Thyroid gland (tissue), 4 donors: ENCODE results near the gene SLC29A4. TPM values are rescaled to one million over a fixed set of nuclear protein-coding genes. Genes with fewer than 3 reads are reported as not detected.

ENCODE experiments used
- DNase-seq, 2 donors: peaks; one replicate each; pipeline ENCODE4 v3.0.0-alpha.2; 2019
- H3K27ac ChIP-seq, 3 donors: fragments of 200-600 bp; sonication (generic); 1 replicate in 2 of 3; 2 replicates in 1 of 3; pipeline ENCODE4 v1.5.1; 2016 to 2019; ENCODE audit warnings: mild to moderate bottlenecking in 1 of 3, moderate library complexity in 1 of 3
- H3K27me3 ChIP-seq: fragments of 200-600 bp; sonication (generic); one replicate; pipeline ENCODE4 v1.5.1; 2019
- H3K36me3 ChIP-seq, 2 donors: fragments of 200-600 bp; sonication (generic); one replicate each; pipeline ENCODE4 v1.5.1; 2016 to 2019
- H3K4me1 ChIP-seq, 2 donors: fragments of 200-600 bp; sonication (generic); one replicate each; pipeline ENCODE4 v1.5.1; 2017 to 2019
- H3K4me3 ChIP-seq, 3 donors: fragments of 200-600 bp; sonication (generic); replicated peaks in 1 of 3; 1 replicate in 2 of 3; 2 replicates in 1 of 3; pipeline ENCODE4 v1.5.1; 2016; ENCODE audit warnings: mild to moderate bottlenecking in 1 of 3
- H3K9me3 ChIP-seq: fragments of 200-600 bp; sonication (generic); one replicate; pipeline ENCODE4 v1.5.1; 2017
- CTCF ChIP-seq, 6 experiments: fragments of 200-600 bp in 3 of 6; fragments of 450-650 bp in 3 of 6; sonication (generic) in 3 of 6; IDR thresholded peaks; one replicate each; pipeline ENCODE4 v1.5.1; 2016 to 2019; ENCODE audit warnings: antibody characterized with exemption in 6 of 6, mild to moderate bottlenecking in 2 of 6, inconsistent platforms in 1 of 6, moderate library complexity in 1 of 6
- POLR2A ChIP-seq, 2 donors: fragments of 450-650 bp; IDR thresholded peaks; one replicate each; pipeline ENCODE4 v1.6.1; 2017; ENCODE audit warnings: antibody characterized with exemption in 2 of 2, mild to moderate bottlenecking in 2 of 2, moderate library complexity in 1 of 2
- WGBS, 2 donors: methylation state at CpG; one replicate each; pipeline ENCODE4 v1.1.5; 2017; 5-methylcytosine and 5-hydroxymethylcytosine counted together
- intact Hi-C: fragments of 100-400 bp; cut with DNase I; formaldehyde crosslinking; loops from one replicate; pipeline ENCODE4 v1.15.1; 2023
- total RNA-seq, 4 donors: library from RNA; depleted of rRNA; stranded (reverse); fragments of >200 nt; gene quantifications; one replicate each; pipeline ENCODE4 v1.2.3, GENCODE V29; 2016

The SLC29A4 gene, protein sequence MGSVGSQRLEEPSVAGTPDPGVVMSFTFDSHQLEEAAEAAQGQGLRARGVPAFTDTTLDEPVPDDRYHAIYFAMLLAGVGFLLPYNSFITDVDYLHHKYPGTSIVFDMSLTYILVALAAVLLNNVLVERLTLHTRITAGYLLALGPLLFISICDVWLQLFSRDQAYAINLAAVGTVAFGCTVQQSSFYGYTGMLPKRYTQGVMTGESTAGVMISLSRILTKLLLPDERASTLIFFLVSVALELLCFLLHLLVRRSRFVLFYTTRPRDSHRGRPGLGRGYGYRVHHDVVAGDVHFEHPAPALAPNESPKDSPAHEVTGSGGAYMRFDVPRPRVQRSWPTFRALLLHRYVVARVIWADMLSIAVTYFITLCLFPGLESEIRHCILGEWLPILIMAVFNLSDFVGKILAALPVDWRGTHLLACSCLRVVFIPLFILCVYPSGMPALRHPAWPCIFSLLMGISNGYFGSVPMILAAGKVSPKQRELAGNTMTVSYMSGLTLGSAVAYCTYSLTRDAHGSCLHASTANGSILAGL
- 10 to 100 TPM in 3 of 4 donors, 1 to 10 TPM in 1; 8.5 to 23.2 (median 14.4) TPM for total RNA-seq

- DNase-seq, result peak; percentile 62 to 65
- H3K27ac ChIP-seq, result no peak within 1 kb of the TSS
These were observed at the start of gene SLC29A4 for GRCh38 chr7:5282543-5283316. Gene SLC29A4, plus strand, starts transcription at chr7:5282943. Its CDS starts 4,874 bp downstream, at chr7:5287817.

DNA sequence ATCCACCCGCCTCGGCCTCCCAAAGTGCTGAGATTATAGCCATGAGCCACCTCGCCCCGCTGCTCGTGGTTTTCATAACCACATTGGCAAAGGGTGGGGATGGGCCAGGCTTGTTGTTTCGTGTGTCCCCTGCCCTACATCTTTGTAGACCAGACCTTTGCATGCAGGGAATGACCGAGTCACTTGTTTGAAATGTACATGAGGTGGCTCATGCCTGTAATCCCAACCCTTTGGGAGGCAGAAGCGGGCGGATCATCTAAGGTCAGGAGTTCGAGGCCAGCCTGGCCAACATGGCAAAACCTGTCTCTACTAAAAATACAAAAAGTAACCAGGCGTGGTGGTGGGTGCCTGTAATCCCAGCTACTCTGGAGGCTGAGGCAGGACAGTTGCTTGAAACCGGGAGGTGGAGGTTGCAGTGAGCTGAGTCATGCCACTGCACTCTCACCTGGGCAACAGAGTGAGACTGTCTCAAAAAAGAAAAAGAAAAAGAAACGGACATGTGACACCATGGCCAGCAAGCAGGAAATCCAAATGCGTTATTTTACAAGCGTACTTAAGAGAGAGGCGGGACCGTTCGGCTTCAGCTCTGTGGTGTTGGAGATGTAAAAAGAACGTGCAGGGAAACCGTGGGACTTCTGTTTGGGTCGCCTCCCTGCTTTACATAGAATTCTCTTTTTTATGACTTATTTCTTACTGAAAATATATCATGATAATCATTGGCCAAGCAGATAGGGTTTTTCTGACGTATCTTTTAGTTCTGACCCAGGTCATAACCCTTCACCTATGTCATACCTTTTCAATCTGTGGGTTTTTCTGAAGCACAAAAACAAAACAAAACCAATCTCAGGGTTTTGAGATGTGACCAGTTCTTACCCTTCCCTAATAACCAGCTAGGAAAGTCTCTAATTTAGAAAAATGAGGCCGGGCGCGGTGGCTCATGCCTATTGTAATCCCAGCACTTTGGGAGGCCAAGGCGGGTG lies 47.6 kb upstream of the SLC29A4 start:
- intact Hi-C loops, result no loop called here
- DNase-seq, result peak; percentile 81 to 82

More at GRCh38 chr7:5282543-5283316, at the start of gene SLC29A4:
- 1 to 5% methylated on average over 17 to 36 of the region's 69 CpGs for WGBS, 2 donors
- Histone ChIP-seq H3K36me3 (no peaks in the 10 kb centered on the region), H3K27me3 (no peaks in the 10 kb centered on the region), H3K9me3 (no peaks in the 10 kb centered on the region), H3K4me1 (peaks cover 6 to 14% of the 10 kb centered on the region in 2 donors), H3K4me3 (peak within 1 kb of the TSS in 2 of 3 donors; percentile 27 to 54)
- no peak for TF ChIP-seq CTCF (IDR thresholded peaks at IDR 0.05)
- peak in 1 of 2 donors; percentile 41 for TF ChIP-seq POLR2A (IDR thresholded peaks at IDR 0.05)
- intact Hi-C loops, result no loop called here

GRCh38 chr7:5237286-5237685 lies 45.5 kb upstream of the SLC29A4 start:
- DNase-seq, result peak; percentile 74 to 90
- WGBS, 2 donors, result 13 to 14% methylated on average over 21 of the region's 21 CpGs
- Histone ChIP-seq H3K4me1 (peaks cover 11 to 21% of the 10 kb centered on the region in 2 donors), H3K27me3 (no peaks in the 10 kb centered on the region), H3K27ac (peak overlapping the region; percentile 50 to 77 (median 63)), H3K9me3 (no peaks in the 10 kb centered on the region), H3K4me3 (no peak overlapping the region), H3K36me3 (no peaks in the 10 kb centered on the region)
- intact Hi-C loops, result no loop called here
- TF ChIP-seq POLR2A (IDR thresholded peaks at IDR 0.05), result peak in 1 of 2 donors; percentile 63
- no peak for TF ChIP-seq CTCF (IDR thresholded peaks at IDR 0.05)

More for the DNA sequence above, 47.6 kb upstream of the SLC29A4 start:
- peak in 1 of 2 donors; percentile 57 for TF ChIP-seq POLR2A (IDR thresholded peaks at IDR 0.05)
- TF ChIP-seq CTCF (IDR thresholded peaks at IDR 0.05), result no peak
- Histone ChIP-seq H3K36me3 (peaks cover 10 to 12% of the 10 kb centered on the region in 2 donors), H3K27ac (peak overlapping the region; percentile 57 to 87 (median 76)), H3K4me3 (no peak overlapping the region), H3K4me1 (peaks cover 9 to 25% of the 10 kb centered on the region in 2 donors), H3K9me3 (no peaks in the 10 kb centered on the region), H3K27me3 (no peaks in the 10 kb centered on the region)
- 62 to 68% methylated on average over 26 of the region's 26 CpGs for WGBS, 2 donors

DNA sequence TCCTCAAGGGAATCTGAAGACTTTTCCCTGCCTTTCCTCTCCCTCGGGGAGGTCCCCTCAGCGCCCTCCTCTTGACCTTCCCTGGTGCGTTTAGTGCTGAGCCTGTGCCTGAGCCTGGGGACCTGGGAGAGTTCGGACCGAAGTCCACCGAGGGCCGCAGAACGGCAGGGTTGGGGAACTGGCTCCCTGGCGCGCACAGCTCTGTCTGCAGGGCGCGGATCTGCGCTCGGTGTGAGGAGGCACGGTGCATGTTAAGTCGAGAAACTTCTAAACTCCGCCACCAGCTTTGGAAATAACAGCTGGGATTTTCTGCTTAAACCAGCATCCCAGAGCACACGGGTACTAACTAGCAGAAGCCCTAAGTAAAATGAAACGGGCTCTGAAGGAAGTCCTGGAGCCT lies 44.2 kb upstream of the SLC29A4 start:
- Histone ChIP-seq H3K27ac (no peak overlapping the region), H3K4me3 (no peak overlapping the region), H3K27me3 (no peaks in the 10 kb centered on the region), H3K36me3 (no peaks in the 10 kb centered on the region), H3K4me1 (peaks cover 10 to 20% of the 10 kb centered on the region in 2 donors), H3K9me3 (no peaks in the 10 kb centered on the region)
- intact Hi-C loops, result no loop called here
- WGBS, 2 donors, result 82 to 88% methylated on average over 14 to 18 of the region's 19 CpGs
- no peak for DNase-seq
- TF ChIP-seq POLR2A (IDR thresholded peaks at IDR 0.05) (no peak), CTCF (IDR thresholded peaks at IDR 0.05) (no peak)
